Left renal cortex interstitium (tissue), 4 donors: ENCODE results near the gene NEUROD4. TPM values are rescaled to one million over a fixed set of nuclear protein-coding genes. Genes with fewer than 3 reads are reported as not detected.

ENCODE experiments used
- DNase-seq, 4 donors: peaks; one replicate each; pipeline ENCODE4 v3.0.0-alpha.2; 2013; ENCODE audit warnings: low read depth in 4 of 4, low spot score in 2 of 4, missing footprints in 1 of 4
- polyA plus RNA-seq, 4 donors: library from polyadenylated mRNA; unstranded; fragments of 120-200 nt; gene quantifications; one replicate each; pipeline ENCODE4 v1.2.1, GENCODE V29; 2013; ENCODE audit not compliant: insufficient read length in 4 of 4

Gene NEUROD4
- polyA plus RNA-seq, 4 donors, result not detected

GRCh38 chr12:54996205-54996604 lies 23.6 kb upstream of the NEUROD4 start:
- no peak for DNase-seq

GRCh38 chr12:54997929-54998522 lies 21.7 kb upstream of the NEUROD4 start:
- no peak for DNase-seq

- no peak for DNase-seq
These were observed 20.7 kb upstream of the NEUROD4 start for GRCh38 chr12:54998958-54999510.

- no peak for DNase-seq
These were observed 18.4 kb upstream of the NEUROD4 start for GRCh38 chr12:55001198-55001868.

GRCh38 chr12:55002355-55002754 lies 17.4 kb upstream of the NEUROD4 start:
- no peak for DNase-seq

GRCh38 chr12:55008944-55009585 lies 10.7 kb upstream of the NEUROD4 start:
- no peak for DNase-seq

- no peak for DNase-seq
These were observed 2.3 kb upstream of the NEUROD4 start for GRCh38 chr12:55017416-55017925.

- DNase-seq, result no peak
These were observed 4.8 kb downstream of the NEUROD4 start for GRCh38 chr12:55024575-55024974.

- no peak for DNase-seq
These were observed 5.7 kb downstream of the NEUROD4 start for GRCh38 chr12:55025508-55025907.

- DNase-seq, result no peak
These were observed 14.4 kb downstream of the NEUROD4 start for GRCh38 chr12:55034218-55034617.

GRCh38 chr12:55036326-55037115 lies 16.7 kb downstream of the NEUROD4 start:
- DNase-seq, result no peak

- DNase-seq, result no peak
These were observed 17.7 kb downstream of the NEUROD4 start for GRCh38 chr12:55037351-55037987.

GRCh38 chr12:55039395-55040354 lies 19.9 kb downstream of the NEUROD4 start:
- no peak for DNase-seq

GRCh38 chr12:55041345-55042055 lies 21.7 kb downstream of the NEUROD4 start:
- DNase-seq, result no peak

GRCh38 chr12:55043542-55043941 lies 23.8 kb downstream of the NEUROD4 start:
- no peak for DNase-seq

GRCh38 chr12:55044135-55044534 lies 24.4 kb downstream of the NEUROD4 start:
- DNase-seq, result no peak

GRCh38 chr12:55049676-55050075 lies 29.9 kb downstream of the NEUROD4 start:
- no peak for DNase-seq

GRCh38 chr12:55051197-55051947 lies 31.6 kb downstream of the NEUROD4 start:
- DNase-seq, result no peak
